Measurements from ENCODE around the gene PHF19. TPM values are rescaled to one million over a fixed set of nuclear protein-coding genes. Genes with fewer than 3 reads are reported as not detected.

Gene PHF19
- total RNA-seq, 1 donor from 2014 or later = 144 TPM

Other genes starting within 250 kb of the PHF19 start
- gene MEGF9, start 162.7 kb downstream of the PHF19 start, total RNA-seq = 4.5 and 4.9 TPM in 2 replicates
- 84.9 and 87.9 TPM in 2 replicates for gene FBXW2, start 83.8 kb downstream of the PHF19 start, total RNA-seq
- gene PSMD5, start 34.3 kb downstream of the PHF19 start, total RNA-seq = 58.1 and 63.7 TPM in 2 replicates
- gene TRAF1, start 49.6 kb upstream of the PHF19 start, total RNA-seq = 164 and 166 TPM in 2 replicates
- gene C5, start 173.1 kb upstream of the PHF19 start, total RNA-seq = 1.3 and 1.5 TPM in 2 replicates
- 68.3 and 69.4 TPM in 2 replicates for gene CNTRL, start 197.8 kb upstream of the PHF19 start, total RNA-seq